B cell (primary cell): ENCODE data around the gene ZCCHC2. TPM values are rescaled to one million over a fixed set of nuclear protein-coding genes. Genes with fewer than 3 reads are reported as not detected.

Experiments
- ATAC-seq: fragments of 200-7000 bp; cut with Tn5 transposase; one replicate; pipeline ENCODE4 v1.10.0; 2021; ENCODE audit warnings: low read depth, mild to moderate bottlenecking, moderate number of reproducible peaks, moderate library complexity
- CTCF ChIA-PET: fragments of 350-600 bp; sonication (Branson Sonifier 250); formaldehyde crosslinking; loops from one replicate; lab custom pipeline; 2021; ENCODE audit warnings: antibody characterized with exemption, inconsistent platforms; lab: Charles Lee
- POLR2A ChIA-PET: fragments of 350-600 bp; sonication (Branson Sonifier 250); formaldehyde crosslinking; loops from one replicate; lab custom pipeline; 2021; ENCODE audit warnings: antibody characterized with exemption; lab: Charles Lee
- DNase-seq: peaks from one replicate; pipeline ENCODE4 v3.0.0; 2013
- H2AFZ ChIP-seq: 2 replicates; pipeline ENCODE4 v1.6.1; 2012; ENCODE audit warnings: mild to moderate bottlenecking, low read depth, low read length; ENCODE audit not compliant: insufficient read depth, poor library complexity, severe bottlenecking
- H3K27ac ChIP-seq, 2 donors: 1 replicate in 1 of 2; 2 replicates in 1 of 2; pipeline ENCODE4 v1.5.1; 2012 to 2013; ENCODE audit warnings: low read length in 2 of 2, mild to moderate bottlenecking in 2 of 2, moderate library complexity in 1 of 2
- H3K27me3 ChIP-seq, 4 experiments: fragments of 200-600 bp in 1 of 4; sonication (generic) in 1 of 4; replicated peaks in 1 of 4; 1 replicate in 2 of 4; 2 replicates in 2 of 4; pipeline versions ENCODE4 v1.6.1 to v1.7.0; 2013 to 2016; ENCODE audit warnings: low read length in 3 of 4, mild to moderate bottlenecking in 2 of 4, mixed read lengths in 1 of 4, moderate library complexity in 1 of 4; ENCODE audit not compliant: insufficient read depth in 4 of 4, control insufficient read depth in 3 of 4; ENCODE audit errors: control extremely low read depth in 1 of 4
- H3K36me3 ChIP-seq, 2 experiments: replicated peaks in 1 of 2; 1 replicate in 1 of 2; 2 replicates in 1 of 2; pipeline versions ENCODE4 v1.6.1 to v1.7.1; 2013; ENCODE audit warnings: low read length in 1 of 2; ENCODE audit not compliant: insufficient read depth in 2 of 2, control insufficient read depth in 1 of 2; ENCODE audit errors: control extremely low read depth in 1 of 2, extremely low read depth in 1 of 2
- H3K4me1 ChIP-seq, 2 donors: fragments of 200-600 bp in 1 of 2; sonication (generic) in 1 of 2; 1 replicate in 1 of 2; 2 replicates in 1 of 2; pipeline versions ENCODE4 v1.5.1 to v1.6.1; 2013 to 2017; ENCODE audit warnings: low read length in 2 of 2; ENCODE audit not compliant: control insufficient read depth in 2 of 2, insufficient read depth in 2 of 2
- H3K4me2 ChIP-seq: replicated peaks from 2 replicates; pipeline ENCODE3; 2012; ENCODE audit warnings: mild to moderate bottlenecking, low read depth, low read length; ENCODE audit not compliant: poor library complexity, severe bottlenecking
- H3K4me3 ChIP-seq, 5 experiments: fragments of 200-600 bp in 1 of 5; sonication (generic) in 1 of 5; 1 replicate in 3 of 5; 2 replicates in 2 of 5; pipeline versions ENCODE4 v1.5.1 to v1.7.0; 2011 to 2016; ENCODE audit warnings: low read length in 4 of 5, mild to moderate bottlenecking in 4 of 5, low read depth in 2 of 5, control low read depth in 1 of 5, moderate library complexity in 1 of 5; ENCODE audit not compliant: insufficient read depth in 1 of 5; ENCODE audit errors: control extremely low read depth in 1 of 5, extremely low read depth in 1 of 5
- H3K79me2 ChIP-seq: fragments of 200-600 bp; sonication (generic); one replicate; pipeline ENCODE4 v1.6.0; 2016; ENCODE audit warnings: low read length; ENCODE audit not compliant: control insufficient read depth, insufficient read depth
- H3K9ac ChIP-seq: fragments of 200-600 bp; sonication (generic); 2 replicates; pipeline ENCODE4 v1.6.1; 2017; ENCODE audit warnings: mild to moderate bottlenecking, low read length, moderate library complexity
- H3K9me3 ChIP-seq, 3 donors: one replicate each; pipeline versions ENCODE4 v1.6.1 to v1.7.1; 2013; ENCODE audit warnings: low read length in 2 of 3; ENCODE audit not compliant: control insufficient read depth in 2 of 3, insufficient read depth in 1 of 3; ENCODE audit errors: control extremely low read depth in 1 of 3
- H4K20me1 ChIP-seq: 2 replicates; pipeline ENCODE4 v1.6.0; 2012; ENCODE audit warnings: mild to moderate bottlenecking, low read length; ENCODE audit not compliant: insufficient read depth, control insufficient read depth, poor library complexity, severe bottlenecking
- H3K27ac Mint-ChIP-seq: one replicate; pipeline ENCODE4 v1.8.0; 2021; ENCODE audit warnings: mixed read lengths
- H3K27me3 Mint-ChIP-seq: one replicate; pipeline ENCODE4 v1.8.0; 2021; ENCODE audit warnings: mixed read lengths
- H3K4me1 Mint-ChIP-seq: one replicate; pipeline ENCODE4 v1.8.0; 2021; ENCODE audit warnings: mixed read lengths
- H3K4me3 Mint-ChIP-seq: one replicate; pipeline ENCODE4 v1.8.0; 2021; ENCODE audit warnings: mixed read lengths
- H3K9me3 Mint-ChIP-seq: one replicate; pipeline ENCODE4 v1.8.0; 2022; ENCODE audit warnings: mixed read lengths; ENCODE audit not compliant: insufficient read depth
- CTCF ChIP-seq: fragments of 200-600 bp; IDR thresholded peaks from one replicate; pipeline ENCODE4 v1.8.0; 2022; ENCODE audit warnings: antibody characterized with exemption, mild to moderate bottlenecking
- EZH2 ChIP-seq: IDR thresholded peaks from 2 replicates; pipeline ENCODE4 v1.6.1; 2012; ENCODE audit warnings: borderline replicate concordance, low read depth, mild to moderate bottlenecking, moderate library complexity, low read length; ENCODE audit not compliant: insufficient read depth, poor library complexity, severe bottlenecking
- WGBS: methylation state at CpG from one replicate; pipeline ENCODE4 v1.1.5; 2013; ENCODE audit warnings: missing lambda C conversion rate; ENCODE audit not compliant: insufficient coverage; 5-methylcytosine and 5-hydroxymethylcytosine counted together
- intact Hi-C: fragments of 100-400 bp; cut with micrococcal nuclease; formaldehyde crosslinking; loops from one replicate; pipeline ENCODE4 v1.10.0; 2022
- polyA plus RNA-seq: library from polyadenylated mRNA; depleted of rRNA; stranded (reverse); fragments of >200 nt; gene quantifications from 2 replicates; pipeline ENCODE4 v1.2.3, GENCODE V29; 2012
- total RNA-seq, 2 donors: library from RNA; stranded (reverse); fragments of 120-200 nt in 1 of 2; gene quantifications; 1 replicate in 1 of 2; 2 replicates in 1 of 2; pipeline versions ENCODE4 v1.2.3 to v1.2.4, GENCODE V29; 2013 to 2022

Gene ZCCHC2
- total and polyA plus RNA-seq, 2 donors (not counting 1 experiment from before 2014, with no cell fraction given): 24.5 to 53.7 TPM

GRCh38 chr18:62485684-62486083, 37.1 kb upstream of the ZCCHC2 start:
- Histone ChIP-seq H3K79me2 (no peaks in the 10 kb centered on the region), H3K9me3 (peaks cover 0 to 10% (median 2%) of the 10 kb centered on the region in 3 donors), H3K9ac (no peak overlapping the region), H3K4me3 (no peak overlapping the region), H2AFZ (no peak overlapping the region), H3K4me1 (no peaks in the 10 kb centered on the region), H3K4me2 (no peak overlapping the region), H3K27me3 (no peaks in the 10 kb centered on the region), H4K20me1 (no peaks in the 10 kb centered on the region), H3K36me3 (no peaks in the 10 kb centered on the region), H3K27ac (no peak overlapping the region)
- TF ChIP-seq CTCF (no peak), EZH2 (no peak)
- intact Hi-C loops: no loop called here
- ChIA-PET POLR2A (no interaction called here), CTCF (no interaction called here)
- Mint-ChIP-seq H3K4me3 (no peak overlapping the region), H3K27ac (no peak overlapping the region), H3K4me1 (no peaks in the 10 kb centered on the region), H3K9me3 (peaks cover 6% of the 10 kb centered on the region), H3K27me3 (peaks cover 32% of the 10 kb centered on the region)
- DNase-seq (no peak), ATAC-seq (no peak)
- WGBS: 86% methylated on average over 6 of the region's 9 CpGs

GRCh38 chr18:62486290-62486964, 36.4 kb upstream of the ZCCHC2 start:
- no peak overlapping the region for H3K4me3 ChIP-seq
- H3K79me2 ChIP-seq: no peaks in the 10 kb centered on the region
- H3K4me2 ChIP-seq: no peak overlapping the region
- Mint-ChIP-seq H3K27me3 (peaks cover 38% of the 10 kb centered on the region), H3K4me1 (no peaks in the 10 kb centered on the region), H3K27ac (no peak overlapping the region), H3K9me3 (peaks cover 3% of the 10 kb centered on the region), H3K4me3 (no peak overlapping the region)
- H4K20me1 ChIP-seq: no peaks in the 10 kb centered on the region
- no peaks in the 10 kb centered on the region for H3K27me3 ChIP-seq
- no peak for DNase-seq
- peaks cover 0 to 4% (median 0%) of the 10 kb centered on the region in 3 donors for H3K9me3 ChIP-seq
- ChIA-PET POLR2A (no interaction called here), CTCF (no interaction called here)
- 69% methylated on average over 2 of the region's 4 CpGs for WGBS
- no peak overlapping the region for H2AFZ ChIP-seq
- intact Hi-C loops: no loop called here
- no peak for ATAC-seq
- TF ChIP-seq CTCF: no peak
- no peak for TF ChIP-seq EZH2
- H3K36me3 ChIP-seq: no peaks in the 10 kb centered on the region
- no peak overlapping the region for H3K9ac ChIP-seq
- H3K27ac ChIP-seq: no peak overlapping the region
- H3K4me1 ChIP-seq: no peaks in the 10 kb centered on the region
